ENCODE data around the gene NTMT1.
A peak's percentile ranks its signal among the peaks of the same experiment; 100 is the strongest.

NTMT1 gene

DNA sequence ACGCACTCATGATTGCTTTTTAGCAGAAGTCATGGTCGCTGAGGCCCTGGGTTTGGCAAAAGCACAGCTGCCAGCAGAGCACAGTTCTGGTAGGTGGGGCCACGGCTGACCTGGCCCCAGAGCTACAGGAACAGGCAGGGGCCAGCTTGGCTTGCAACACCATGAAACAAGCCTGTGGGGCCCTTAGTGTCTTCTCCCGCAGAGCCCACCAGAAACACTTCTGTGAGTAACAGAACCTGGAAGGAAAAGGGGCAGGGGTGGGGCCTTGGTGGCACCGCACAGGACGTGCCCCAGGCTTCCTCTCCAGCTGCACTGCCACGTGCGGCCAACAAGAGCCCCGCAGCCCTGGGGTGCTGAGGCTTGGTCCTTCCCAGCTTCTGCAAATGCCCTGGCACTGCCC, 11.1 kb downstream of the NTMT1 start:
- DNase-seq (ENCODE audit: low read depth): no peak

DNA sequence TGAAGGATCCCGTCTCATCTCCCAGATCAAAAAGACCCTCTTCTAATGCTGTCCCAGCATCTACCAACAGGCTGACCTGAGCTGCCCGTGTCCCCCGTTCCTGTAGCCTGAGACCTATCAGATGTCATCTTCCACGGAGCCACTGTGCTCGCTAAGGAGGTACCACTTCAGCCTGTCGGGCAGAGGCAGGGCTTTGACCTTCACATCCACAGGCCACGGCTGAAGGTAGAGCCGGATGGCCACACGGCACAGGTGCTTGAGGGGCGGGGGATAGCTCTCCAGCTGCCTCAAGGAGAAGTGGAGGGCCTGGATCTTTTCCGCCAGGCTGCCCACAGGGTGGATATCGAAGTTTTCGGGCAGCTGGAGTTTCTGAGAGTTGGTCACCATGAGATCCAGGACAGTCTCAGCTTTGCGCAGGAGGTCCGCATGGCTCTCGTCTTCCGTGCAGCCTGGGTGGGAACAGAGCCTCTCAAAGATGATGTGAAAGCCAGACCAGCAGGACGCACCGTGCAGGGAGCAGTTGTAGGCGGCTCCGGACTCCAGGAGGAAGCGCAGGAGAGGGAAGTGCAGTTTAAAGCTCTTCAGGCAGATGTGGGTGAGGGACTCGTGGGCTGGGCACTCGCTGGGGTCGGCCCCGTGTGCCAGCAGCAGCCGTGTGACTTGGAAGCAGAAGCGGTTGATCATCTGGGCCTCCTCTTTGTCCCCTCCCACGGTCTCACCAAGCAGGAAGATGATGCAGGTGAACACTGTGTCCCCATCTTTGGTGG, 11.9 kb downstream of the NTMT1 start:
- no peak for DNase-seq (ENCODE audit: low read depth)

DNA sequence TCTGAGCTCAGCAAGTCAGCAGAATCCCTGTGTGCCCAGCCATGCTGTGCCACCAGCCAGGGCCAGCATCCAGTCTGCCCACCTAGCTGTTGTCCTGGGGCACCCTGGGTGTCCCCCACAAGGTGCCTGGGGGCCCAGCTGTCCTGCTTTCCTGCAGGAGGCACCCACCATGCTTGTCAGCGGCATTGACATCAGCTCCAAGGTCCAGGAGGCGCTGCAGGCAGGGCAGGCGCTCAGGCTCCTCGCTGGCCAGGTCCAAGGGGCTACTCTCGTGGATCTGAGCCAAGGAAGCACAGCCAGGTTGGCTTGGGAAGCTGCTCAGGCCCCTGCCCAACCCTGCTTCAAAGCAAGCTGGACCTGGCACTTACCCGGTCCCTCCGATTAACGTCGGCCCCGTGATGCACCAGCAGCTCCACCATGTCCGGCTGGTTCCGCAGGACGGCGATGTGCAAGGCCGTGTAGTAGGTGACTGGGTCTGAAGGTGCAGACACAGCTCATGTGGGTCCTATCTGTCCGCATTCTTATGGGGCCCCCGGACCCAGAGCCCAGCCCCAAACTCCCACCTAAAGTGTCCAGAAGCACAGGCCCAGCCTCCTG, 13.2 kb downstream of the NTMT1 start:
- no peak for DNase-seq (ENCODE audit: low read depth)

DNA sequence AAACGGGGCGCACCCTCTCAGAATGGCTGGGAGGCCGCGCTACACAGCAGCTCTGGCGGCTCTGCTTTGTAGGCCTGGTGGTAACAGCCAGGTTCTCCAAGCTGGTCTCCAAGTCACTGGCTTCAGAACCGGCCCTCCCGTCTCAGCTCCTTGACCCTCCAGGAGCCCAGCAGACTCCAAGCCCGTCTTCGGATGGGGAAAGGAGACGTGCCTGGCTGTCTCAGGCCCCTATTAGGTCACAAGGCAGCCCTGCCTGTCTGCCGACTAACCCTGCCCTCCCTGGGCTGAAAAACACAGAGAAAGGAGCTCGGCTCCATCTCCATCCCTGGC, 13.8 kb downstream of the NTMT1 start:
- DNase-seq (ENCODE audit: low read depth): no peak

DNA sequence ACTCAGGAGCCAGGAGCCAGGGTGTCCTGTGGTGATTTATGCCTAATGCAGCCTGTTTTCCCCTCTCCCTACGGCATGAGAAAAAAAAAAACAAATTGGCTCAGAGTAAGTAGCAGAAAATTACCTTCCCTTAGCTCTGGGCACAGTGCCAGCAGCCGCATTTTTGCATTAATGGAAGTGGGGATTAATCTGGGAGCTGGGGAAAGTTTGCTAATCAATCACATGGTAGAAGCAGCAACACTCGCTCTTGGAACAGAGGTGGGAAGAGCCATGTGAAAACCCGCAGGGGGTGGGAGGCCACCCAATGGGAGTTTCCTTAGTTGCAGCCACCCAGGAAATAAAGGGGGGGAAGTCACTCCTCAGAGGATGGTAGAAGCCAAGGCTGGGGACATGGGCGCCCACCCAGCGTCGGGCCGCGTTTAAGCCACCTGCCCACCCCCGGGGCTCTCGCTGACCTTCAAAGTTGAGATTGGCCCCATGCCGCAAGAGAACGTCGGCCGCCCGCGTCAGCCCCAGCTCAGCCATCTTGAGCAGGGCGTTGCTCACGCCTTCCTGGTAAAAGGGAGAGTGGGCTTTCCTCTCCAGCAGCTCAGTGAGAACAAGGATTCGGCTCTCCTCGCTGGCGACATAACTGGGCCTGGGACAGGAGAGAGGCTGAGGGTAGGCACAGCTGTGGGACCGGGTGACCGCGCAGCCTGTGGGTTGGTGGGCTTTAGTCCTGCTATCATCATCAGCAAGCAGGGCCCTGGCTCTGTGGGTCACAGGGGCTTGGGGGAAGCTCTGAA, 14.3 kb downstream of the NTMT1 start:
- DNase-seq (ENCODE audit: low read depth): peak; percentile 70

DNA sequence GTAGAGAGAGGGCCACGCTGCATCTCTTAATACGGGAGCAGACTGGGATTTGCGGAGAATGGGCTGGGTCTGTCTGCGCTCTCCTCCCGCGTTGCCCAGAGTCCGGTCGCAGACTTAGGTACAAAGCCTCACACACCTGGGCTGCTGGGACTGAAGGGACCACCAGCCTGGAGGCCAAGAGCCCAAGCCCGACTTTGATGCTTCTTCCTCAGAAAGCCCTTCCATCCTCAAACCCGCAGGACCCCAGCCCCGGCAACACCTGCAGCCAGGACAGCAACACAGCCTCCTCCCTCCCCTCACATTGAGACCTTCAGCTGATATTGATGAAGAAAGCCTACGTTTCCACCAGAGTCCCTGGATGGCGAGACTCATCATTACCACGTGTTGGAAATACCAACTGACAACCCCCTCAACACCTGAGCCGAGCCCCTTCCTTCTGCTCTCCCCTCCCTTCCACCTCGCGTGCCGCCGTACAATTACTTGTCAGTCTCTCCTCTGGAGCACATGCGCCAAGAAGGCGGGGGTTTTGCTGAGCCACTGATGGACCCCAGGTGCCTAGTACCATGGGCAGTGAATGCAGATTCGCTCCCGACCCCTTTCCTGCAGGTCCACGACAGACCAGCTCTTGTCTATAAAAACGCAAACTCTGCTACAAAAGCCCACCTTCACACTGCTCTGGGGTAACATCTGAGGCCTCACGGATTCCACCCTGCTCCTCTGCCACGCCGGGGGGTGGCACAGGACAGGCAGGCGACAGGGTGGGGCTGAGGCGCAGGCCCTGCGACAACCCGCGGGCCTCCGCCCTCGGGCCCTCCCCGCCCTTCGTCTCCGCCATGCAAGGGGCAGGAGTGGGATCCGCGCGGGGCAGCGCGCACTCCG, 15.1 kb downstream of the NTMT1 start:
- DNase-seq (ENCODE audit: low read depth): no peak

DNA sequence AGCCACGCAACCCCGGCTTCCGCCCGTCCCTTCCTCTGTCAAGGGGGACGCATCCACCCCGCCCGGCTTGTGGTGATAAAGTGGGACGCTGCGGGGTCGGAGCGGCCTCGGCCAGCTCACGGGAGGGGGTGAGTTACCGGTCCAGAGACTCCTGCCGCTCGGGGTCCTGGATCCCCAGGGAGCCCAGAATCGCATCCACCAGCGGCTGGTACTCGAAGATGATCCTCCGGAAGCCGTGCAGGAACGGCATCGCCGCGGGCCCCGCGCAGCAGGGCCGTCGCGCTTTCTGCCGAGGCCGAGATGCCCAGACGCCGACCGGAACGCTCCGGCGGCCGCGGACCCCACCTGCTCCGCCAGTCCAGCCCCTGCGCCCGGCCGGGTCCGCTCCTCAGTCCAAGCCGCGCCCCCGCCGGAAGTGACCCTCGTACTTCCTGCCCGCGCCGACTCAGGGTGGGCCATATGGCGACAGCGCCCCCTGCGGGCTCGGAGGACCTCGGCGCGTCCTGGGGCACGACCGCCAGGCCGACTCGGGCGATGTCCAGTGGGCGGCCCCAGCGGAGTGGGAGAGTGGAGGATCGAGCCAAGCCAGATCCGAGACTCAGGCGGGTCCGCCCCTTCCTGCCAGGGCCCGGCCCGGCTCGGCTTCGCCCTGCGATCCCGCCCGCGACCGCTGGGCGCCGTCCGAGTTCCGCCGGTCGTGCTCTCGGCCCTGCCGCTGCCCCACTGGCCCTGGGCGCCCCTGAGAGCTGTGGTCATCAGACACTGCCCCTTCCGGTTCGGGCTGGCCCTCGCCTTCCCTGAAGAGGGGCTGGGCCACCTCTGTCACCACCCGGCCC, 16.0 kb downstream of the NTMT1 start, which contains the start of gene ASB6:
TSS of gene ASB6 (minus strand) at position 402 of the 836 bp plus-strand sequence. CDS start at position 250, 152 bp downstream.
- peak; percentile 96 for DNase-seq (ENCODE audit: low read depth)

DNA sequence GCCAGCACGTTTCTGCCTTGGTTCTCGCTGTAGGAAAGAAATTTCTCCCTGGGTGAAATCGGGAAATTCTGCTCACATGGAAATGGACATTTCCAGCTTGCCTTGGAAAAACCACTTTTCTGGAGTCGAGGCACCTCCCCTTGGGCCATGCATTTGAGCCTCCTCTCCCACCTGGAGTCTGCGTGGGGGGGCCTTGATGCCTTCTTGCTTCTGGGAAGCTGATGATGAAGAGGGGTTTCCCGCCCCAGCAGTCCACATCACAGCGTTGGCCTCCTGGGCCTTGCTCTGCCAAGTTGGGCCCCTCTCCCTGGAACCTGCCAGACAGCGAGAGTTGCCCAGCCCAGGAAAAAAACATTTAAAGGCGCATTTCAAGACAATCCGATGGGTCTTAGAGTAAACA, 17.7 kb downstream of the NTMT1 start:
- DNase-seq (ENCODE audit: low read depth): no peak

DNA sequence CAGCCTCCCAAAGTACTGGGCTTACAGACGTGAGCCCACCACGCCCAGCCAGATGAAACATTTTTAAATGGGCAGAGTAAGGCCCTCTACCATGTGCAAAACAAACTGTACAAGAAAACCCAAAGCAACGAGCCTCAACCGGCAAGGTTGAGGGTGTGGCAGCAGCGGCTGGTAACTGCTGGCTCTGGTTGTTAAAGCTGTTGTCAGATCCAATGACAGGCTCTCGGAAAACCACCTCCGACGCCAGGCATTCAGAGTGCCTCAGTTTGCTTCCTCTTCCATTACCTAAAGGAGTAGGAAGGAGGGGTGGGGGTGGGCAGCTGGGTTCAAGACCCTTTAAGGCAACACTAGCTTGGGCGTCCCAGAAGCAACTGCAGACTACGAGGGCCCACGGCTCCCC, 18.4 kb downstream of the NTMT1 start:
- DNase-seq (ENCODE audit: low read depth): no peak

DNA sequence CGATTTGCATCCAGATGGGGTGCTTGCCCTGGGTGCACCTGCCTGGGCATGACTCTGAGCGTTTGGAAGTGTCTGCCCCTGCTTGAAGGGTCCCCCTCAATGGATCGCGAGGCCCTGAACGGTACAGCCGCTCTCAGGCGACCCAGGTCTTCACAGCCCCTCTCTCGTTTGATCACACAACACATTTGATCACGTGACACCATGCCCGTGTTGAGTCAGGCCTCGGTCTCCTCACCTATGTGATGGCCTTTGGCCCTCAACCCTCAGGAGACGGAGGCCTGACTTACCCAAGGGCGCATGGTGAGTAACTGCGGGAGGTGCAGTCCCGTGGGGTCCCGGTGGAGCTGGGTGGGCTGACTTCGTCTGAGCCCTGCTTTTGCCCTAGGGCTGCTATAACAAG, 18.9 kb downstream of the NTMT1 start:
- DNase-seq (ENCODE audit: low read depth): no peak

DNA sequence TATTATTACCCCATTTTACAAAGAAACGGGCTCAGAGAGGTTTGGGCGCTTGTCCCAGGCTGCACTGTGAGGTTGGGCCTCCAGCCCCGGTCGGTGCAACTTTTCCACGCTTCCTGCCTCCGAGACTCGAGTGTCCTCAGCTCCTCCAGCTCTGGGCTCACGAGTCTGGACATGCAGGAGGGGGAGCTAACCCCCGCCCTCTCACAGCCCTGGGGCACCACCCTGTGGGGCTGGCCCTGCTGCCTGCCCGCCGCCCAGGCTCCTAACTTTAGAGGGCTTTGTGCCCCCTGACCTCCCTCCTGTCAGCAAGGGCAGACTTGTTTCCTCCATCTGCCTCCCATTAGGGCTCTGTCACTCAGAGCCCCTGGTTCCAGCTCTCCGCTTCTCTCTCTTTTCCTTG, 20.3 kb downstream of the NTMT1 start:
- no peak for DNase-seq (ENCODE audit: low read depth)

DNA sequence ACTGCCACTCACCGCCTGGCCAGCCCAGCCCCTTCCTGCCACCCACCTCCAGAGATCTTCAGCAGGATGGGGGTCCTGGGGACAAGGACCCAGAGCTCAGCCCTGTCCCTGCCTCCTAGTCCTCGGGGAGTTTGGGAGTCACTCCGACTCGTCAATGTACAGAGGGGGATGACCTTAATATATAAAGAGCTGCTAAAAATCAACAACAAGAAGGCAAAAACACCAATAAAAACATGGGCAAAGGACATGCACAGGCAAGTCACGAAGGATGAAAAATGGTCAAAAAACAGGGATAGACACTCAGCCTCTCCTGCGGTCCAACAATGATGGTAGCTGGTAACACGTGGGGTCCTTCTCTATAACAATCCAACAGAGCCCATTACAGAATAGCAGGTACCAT, 20.7 kb downstream of the NTMT1 start:
- no peak for DNase-seq (ENCODE audit: low read depth)

DNA sequence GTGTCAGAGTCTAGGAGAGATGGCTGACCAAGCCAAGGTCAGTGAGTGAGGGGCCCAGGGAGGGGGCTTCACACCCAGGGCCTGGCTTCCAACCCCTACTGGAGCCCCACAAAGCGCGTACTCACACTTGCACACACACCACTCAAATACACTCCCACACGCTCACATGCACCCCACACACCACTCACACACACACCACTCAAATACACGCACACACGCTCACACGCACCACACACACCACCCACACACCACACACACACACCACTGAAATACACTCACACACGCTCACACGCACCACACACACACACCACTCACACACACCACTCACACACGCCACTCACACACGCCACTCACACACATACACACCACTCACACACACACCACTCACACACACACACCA, 21.7 kb downstream of the NTMT1 start:
- no peak for DNase-seq (ENCODE audit: low read depth)

DNA sequence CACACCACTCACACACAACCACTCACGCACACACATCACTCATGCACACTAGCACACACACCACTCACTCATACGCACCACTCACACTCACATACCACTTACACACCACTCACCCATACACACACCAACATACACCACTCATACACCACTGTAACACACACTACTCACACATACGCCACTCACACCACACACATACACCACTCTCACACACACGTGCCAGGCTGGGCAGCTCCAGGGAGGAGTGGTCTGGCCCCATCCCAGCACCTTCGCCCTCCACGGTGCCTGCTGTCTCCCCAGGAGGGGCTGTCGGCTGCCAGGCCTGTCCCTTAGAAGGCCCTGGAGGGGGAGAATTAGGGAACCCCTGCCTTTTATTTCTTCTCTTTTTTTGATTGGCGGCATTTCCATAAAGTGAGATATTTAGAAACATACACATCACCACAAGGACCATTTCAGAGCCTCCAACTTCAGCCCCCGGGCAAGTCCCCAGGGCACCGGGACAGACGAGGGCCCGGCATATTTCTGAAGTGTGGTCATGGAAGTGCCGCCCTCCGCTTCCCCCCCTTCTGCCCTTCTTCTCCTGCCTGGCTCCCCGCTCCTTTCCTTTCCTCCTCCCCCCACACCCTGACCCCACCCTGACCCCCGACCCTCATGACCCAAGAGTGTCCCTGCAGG, 22.3 kb downstream of the NTMT1 start:
- no peak for DNase-seq (ENCODE audit: low read depth)

DNA sequence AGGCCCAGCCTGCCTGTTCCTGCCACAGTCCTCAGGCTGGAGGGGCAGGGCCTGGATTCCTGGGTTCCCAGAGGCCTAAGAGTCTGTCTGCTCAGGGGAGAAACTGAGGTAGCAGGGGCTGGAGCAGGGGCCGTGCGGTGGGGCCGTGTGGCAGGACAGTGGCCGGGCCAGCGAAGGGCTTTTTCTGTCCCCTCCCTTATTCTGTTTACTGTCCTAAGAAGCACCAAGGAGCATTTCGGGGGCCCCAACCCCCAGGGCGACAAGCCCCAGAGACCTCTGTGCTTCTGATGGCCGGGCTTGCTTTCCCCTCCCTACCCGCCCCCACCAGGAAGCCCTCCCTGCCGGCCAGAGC, 22.8 kb downstream of the NTMT1 start:
- no peak for DNase-seq (ENCODE audit: low read depth)

DNA sequence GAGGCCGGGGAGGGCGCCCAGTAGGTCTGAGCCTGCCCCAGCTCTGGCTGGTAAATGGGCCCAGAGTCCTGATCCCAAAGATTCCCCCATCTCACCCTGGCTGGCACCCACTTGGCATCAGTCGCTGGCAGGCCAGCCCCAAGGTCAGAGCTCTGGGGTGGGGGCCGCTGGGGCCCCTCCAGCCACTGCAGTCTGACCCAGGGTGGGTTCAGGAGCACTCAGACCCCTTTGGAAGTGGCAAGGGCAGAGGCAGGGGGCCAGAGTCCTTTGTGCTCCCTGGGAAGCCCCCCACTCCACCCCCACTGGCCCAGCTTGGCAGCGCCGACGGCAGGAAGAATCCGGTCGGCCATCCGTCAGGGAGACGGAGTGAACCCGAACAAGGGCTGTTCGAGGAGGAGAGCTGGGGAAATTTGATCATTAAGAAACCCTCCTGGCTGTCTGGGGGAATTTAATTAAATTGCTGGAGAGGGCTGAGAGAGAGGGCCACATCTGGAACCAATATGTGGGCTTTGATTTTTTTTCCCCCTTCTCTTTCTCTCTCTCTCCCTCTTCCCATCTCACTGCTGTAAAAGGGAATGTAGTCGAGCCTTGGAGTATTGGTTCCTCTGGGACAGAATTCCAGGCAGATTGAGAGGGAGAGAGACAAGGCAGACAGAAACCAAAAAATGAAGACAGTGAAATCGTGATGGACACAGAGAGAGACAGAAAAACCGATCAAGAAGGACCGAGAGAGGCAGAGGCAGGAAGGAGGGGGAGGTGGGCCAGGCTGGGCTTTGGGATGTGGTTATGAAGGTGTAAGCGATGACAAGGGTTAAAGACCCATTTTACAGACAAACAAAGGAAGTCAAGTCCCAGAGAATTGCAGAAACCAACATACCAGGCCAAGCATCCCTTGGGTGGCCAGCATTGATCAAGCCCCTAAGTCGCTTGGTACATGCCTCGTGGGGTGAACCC, 24.0 kb downstream of the NTMT1 start:
- no peak for DNase-seq (ENCODE audit: low read depth)

DNA sequence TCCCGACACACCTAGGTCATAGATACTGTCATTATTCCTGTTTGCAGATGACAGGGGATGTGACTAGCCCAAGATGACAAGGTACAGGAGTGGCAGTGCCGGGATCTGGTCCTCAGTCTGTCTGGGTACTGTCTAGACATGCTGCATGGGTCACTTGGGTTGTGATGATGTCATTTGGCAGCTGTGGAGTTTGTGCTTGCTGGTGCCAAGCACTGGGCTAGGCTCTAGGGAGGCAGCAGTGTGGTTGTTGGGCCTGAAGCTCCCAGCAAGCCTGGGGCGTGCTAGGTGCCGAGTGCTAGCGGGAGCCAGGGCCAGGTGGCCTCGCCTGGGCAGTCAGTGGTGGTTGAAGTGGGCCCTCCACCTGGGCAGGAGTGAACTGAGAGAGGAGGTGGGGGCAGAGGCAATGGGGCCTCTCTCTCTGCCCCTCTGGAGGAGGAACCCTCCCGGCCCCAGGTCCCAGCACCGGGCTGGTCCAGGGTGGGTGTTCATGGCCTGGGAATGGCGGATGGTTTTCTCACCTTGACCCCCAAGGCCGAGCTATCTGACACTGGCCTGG, 24.8 kb downstream of the NTMT1 start:
- DNase-seq (ENCODE audit: low read depth): peak; percentile 37

DNA sequence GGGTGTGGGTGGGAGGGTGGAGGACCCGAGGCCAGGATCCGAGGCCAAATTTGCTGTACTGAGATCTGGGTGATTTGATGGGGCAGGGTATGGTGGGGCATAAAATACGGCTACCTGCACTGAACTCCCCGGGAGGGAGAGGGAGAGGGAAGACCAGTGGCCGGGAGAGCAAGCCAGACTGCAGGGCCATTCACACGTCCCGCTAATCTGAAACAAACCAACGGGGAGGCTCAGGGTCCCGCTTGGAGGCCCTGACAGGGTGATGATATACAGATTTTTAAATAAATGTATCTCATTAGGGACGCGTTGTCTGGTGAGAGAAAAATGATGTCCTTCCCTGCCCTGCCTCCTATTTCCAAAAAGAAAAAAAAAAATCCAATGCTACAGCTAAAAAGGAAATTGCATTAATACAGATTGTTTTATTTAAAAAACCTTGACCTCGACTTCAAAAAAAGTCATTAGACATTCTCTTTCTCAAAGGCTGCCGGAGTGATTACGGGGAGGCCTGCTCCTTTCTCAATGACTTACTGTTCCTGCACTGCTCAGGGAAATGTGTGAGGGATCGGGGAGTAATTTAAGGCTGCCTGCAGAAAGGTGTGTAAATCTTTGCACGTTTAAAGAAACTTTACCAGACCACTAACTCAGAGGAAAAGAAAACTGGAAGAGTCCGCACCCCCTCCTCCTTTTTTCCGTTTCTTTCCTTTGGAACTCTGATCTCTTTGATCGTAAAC, 28.0 kb downstream of the NTMT1 start:
- no peak for DNase-seq (ENCODE audit: low read depth)
